GM23338 (cell line): ENCODE results near the gene HIPK1.

Source experiments
- JUNB ChIP-seq: IDR thresholded peaks from one replicate; pipeline ENCODE4 v1.6.1; 2016; ENCODE audit warnings: antibody characterized with exemption; ENCODE audit not compliant: unreplicated experiment
- TF ChIP-seq, protein P1 (sequence below): IDR thresholded peaks from 2 replicates; pipeline ENCODE4 v1.6.1; 2016; ENCODE audit warnings: antibody characterized with exemption
- TF ChIP-seq, protein P2 (sequence below), 2 experiments: fragments of 200-600 bp in 1 of 2; sonication (generic) in 1 of 2; conservative IDR thresholded peaks; 2 replicates each; pipeline versions ENCODE4 v1.5.1 to v1.6.1; 2016 to 2017; ENCODE audit warnings: antibody characterized with exemption in 2 of 2, low read depth in 2 of 2, mild to moderate bottlenecking in 2 of 2, moderate library complexity in 1 of 2

DNA sequence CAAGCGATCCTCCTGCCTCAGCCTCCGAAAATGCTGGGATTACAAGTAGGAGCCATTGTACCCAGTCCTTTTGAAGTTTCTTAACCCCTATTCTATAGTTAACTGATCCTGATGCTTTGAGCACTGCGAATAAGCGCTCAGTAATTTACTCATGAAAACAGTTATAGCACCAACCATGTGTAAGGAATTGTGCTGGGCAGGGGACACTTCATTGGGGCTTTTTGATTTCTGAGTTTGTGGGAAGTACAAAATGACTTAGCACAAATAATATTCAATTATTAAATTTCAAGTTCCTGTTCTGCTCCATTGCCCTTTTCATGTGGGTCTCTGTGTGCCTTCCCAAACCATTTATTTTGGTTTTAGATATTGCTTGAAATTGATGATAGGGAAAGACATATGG, 6.2 kb upstream of the HIPK1 start:
- TF ChIP-seq, protein P1, sequence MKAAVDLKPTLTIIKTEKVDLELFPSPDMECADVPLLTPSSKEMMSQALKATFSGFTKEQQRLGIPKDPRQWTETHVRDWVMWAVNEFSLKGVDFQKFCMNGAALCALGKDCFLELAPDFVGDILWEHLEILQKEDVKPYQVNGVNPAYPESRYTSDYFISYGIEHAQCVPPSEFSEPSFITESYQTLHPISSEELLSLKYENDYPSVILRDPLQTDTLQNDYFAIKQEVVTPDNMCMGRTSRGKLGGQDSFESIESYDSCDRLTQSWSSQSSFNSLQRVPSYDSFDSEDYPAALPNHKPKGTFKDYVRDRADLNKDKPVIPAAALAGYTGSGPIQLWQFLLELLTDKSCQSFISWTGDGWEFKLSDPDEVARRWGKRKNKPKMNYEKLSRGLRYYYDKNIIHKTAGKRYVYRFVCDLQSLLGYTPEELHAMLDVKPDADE: no peak
- no peak for TF ChIP-seq JUNB
- TF ChIP-seq, protein P2, sequence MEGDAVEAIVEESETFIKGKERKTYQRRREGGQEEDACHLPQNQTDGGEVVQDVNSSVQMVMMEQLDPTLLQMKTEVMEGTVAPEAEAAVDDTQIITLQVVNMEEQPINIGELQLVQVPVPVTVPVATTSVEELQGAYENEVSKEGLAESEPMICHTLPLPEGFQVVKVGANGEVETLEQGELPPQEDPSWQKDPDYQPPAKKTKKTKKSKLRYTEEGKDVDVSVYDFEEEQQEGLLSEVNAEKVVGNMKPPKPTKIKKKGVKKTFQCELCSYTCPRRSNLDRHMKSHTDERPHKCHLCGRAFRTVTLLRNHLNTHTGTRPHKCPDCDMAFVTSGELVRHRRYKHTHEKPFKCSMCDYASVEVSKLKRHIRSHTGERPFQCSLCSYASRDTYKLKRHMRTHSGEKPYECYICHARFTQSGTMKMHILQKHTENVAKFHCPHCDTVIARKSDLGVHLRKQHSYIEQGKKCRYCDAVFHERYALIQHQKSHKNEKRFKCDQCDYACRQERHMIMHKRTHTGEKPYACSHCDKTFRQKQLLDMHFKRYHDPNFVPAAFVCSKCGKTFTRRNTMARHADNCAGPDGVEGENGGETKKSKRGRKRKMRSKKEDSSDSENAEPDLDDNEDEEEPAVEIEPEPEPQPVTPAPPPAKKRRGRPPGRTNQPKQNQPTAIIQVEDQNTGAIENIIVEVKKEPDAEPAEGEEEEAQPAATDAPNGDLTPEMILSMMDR (conservative IDR thresholded peaks at IDR 0.05; ENCODE audit: low read depth in 2 of 2): no peak
